GM12801 (cell line): Measurements from ENCODE around the gene ULBP3.

Source experiments
- TF ChIP-seq, protein P1 (sequence below): IDR thresholded peaks from one replicate; pipeline ENCODE4 v1.5.1; 2011; ENCODE audit warnings: control low read depth; ENCODE audit not compliant: insufficient read length; ENCODE audit errors: extremely low read depth

ULBP3 gene

GRCh38 chr6:150076196-150076893 lies 7.4 kb upstream of the ULBP3 start:
- TF ChIP-seq, protein P1, sequence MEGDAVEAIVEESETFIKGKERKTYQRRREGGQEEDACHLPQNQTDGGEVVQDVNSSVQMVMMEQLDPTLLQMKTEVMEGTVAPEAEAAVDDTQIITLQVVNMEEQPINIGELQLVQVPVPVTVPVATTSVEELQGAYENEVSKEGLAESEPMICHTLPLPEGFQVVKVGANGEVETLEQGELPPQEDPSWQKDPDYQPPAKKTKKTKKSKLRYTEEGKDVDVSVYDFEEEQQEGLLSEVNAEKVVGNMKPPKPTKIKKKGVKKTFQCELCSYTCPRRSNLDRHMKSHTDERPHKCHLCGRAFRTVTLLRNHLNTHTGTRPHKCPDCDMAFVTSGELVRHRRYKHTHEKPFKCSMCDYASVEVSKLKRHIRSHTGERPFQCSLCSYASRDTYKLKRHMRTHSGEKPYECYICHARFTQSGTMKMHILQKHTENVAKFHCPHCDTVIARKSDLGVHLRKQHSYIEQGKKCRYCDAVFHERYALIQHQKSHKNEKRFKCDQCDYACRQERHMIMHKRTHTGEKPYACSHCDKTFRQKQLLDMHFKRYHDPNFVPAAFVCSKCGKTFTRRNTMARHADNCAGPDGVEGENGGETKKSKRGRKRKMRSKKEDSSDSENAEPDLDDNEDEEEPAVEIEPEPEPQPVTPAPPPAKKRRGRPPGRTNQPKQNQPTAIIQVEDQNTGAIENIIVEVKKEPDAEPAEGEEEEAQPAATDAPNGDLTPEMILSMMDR: no peak

DNA sequence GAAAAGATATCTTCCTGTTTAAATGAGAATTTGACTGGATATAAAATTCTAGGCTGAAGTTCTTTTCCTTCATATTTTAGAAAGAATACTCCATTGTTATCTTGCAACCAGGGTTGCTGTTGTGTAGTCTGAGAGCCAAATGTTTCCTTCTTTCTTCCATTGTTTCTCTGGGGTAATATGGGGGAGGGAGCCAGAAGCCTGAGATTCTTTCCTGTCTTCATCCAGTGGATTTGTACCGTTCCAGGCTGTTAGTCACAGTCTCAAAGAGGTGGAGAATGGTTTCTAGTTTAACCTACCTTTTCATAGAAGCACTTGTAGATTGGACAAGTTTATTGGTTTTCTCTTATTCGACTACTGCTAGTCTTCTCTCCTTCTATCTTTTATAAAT lies 6.1 kb upstream of the ULBP3 start:
- TF ChIP-seq, protein P1: no peak

- TF ChIP-seq, protein P1: no peak
Measured at GRCh38 chr6:150072201-150072600, 3.3 kb upstream of the ULBP3 start.

GRCh38 chr6:150070236-150070818 lies 1.4 kb upstream of the ULBP3 start:
- TF ChIP-seq, protein P1: no peak

- TF ChIP-seq, protein P1: no peak
Measured at GRCh38 chr6:150069706-150070105, 785 bp upstream of the ULBP3 start.

GRCh38 chr6:150068151-150068550 lies 770 bp downstream of the ULBP3 start:
- TF ChIP-seq, protein P1: no peak

DNA sequence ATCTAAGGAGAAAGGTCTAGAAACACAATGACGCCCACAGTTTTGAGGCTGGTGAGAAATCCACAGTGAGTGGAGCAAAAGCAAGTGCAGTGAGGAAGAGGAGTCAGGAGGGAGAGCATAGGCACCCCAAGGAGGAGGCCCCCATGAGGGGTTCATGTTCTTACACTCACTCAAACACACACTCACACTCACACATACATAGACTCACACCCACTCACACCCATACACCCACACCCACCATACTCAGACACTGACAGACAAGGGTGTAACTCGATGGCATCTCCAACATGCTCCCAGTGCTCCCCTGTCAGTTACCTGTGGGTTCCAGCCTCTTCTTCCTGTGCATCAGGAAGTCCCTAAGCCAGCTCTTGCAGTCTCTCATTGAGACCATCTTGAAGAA lies 3.8 kb downstream of the ULBP3 start:
- TF ChIP-seq, protein P1: no peak
